ENCODE measurements around the gene XYLB. TPM values are rescaled to one million over a fixed set of nuclear protein-coding genes. Genes with fewer than 3 reads are reported as not detected.
"Not testable (repeated sequence)": the region's sequence is repeated elsewhere in the genome, so short reads cannot be mapped to it uniquely, and the experiment has no call there.

XYLB gene
- total RNA-seq (1 to 10 TPM in 2 of 4 donors, under 1 TPM in 2; 0.37 to 1.3 (median 0.83) TPM), polyA plus RNA-seq (0.41 TPM)
- long read RNA-seq, donor 1, partial matches to known transcripts = 0 of 1 reads
- long read RNA-seq, donor 1, other reads (novel, unspliced or antisense) = 0 of 1 reads
- long read RNA-seq, donor 2, partial matches to known transcripts = 0 of 1 reads
- long read RNA-seq, donor 2, other reads (novel, unspliced or antisense) = 1 of 1 reads
- long read RNA-seq, donor 3 = 0 reads
- long read RNA-seq, donor 4 = 0 reads

DNA sequence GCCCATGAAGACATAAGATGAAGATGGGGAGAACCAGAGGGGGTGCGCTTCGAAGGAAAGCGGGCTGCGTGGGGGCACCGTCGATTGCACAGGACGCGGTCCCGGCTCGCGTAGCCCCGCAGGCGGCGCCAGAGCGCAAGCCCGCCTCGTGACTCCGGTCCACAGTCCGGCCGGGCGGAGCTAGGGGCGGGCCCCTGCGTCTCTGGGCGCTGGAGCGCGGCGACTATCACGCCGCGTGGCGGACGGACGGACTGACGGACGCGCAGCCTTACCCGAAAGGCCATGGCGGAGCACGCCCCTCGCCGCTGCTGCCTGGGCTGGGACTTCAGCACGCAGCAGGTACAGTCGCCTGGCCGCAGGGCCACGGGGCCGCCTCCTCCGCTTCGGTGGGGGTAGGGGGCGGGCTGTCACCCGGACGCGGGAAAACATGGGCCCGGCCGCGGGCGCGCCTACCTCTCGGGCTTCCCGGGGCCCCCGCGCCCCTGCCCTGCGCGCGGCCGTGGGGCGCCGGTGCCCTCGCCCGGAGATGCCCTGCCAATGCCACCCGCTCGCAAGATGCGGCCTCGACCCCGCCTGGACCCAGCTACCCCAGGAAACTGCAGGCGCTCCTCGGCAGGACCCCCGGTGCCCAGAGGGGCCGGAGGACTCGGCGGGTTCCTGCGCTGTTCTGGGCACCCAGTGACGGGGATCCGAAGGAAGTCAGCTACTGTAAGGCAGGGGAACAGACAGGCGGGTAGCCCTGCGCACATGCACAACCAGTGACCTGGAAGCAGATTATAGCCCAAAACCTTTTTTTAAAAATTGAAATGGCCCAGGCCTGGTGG lies at the start of gene XYLB:
XYLB (plus strand) TSS at position 199 of the 824 bp plus-strand sequence; CDS start at position 283, 84 bp downstream.
- intact Hi-C loops (cut with DNase I) = loop anchor here (2.0 to 10.0 kb wide), 4 partner anchors 128 to 134 kb away; no protein-coding TSS in a partner anchor
- 2% methylated on average over 85 of the region's 85 CpGs for WGBS
- ATAC-seq (peak; percentile 99), DNase-seq (peak; percentile 91 to 96 (median 95))
- Histone ChIP-seq H3K27me3 (ENCODE audit: control insufficient read depth, insufficient read depth) (no peaks in the 10 kb centered on the region), H3K4me1 (ENCODE audit: control insufficient read depth, insufficient read depth, low read length) (no peaks in the 10 kb centered on the region), H3K9me3 (ENCODE audit: control insufficient read depth, low read length) (no peaks in the 10 kb centered on the region), H3K4me3 (ENCODE audit: low read length) (peak within 1 kb of the TSS; percentile 66), H3K27ac (ENCODE audit: low read length) (no peak within 1 kb of the TSS)

DNA sequence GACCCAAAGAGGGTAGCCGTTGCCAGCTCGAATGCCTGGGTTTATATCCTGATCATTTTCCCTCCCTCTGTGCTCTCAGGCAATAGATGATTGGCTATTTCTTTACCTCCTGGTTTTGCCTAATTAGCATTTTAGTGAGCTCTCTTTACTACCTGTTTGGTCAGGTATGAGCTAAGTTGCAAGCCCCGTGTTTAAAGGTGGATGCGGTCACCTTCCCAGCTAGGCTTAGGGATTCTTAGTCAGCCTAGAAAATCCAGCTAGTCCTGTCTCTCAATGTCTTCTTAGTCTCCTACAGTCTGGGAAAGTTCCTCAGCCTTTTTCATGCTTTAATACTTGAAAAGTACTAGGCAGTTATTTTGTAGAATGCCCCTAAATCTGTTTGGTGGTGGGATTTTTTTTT lies 49.5 kb upstream of the XYLB start:
- DNase-seq; H3K9me3 ChIP-seq (ENCODE audit: control insufficient read depth, low read length); ATAC-seq; H3K4me3 ChIP-seq (ENCODE audit: low read length); H3K4me1 ChIP-seq (ENCODE audit: control insufficient read depth, insufficient read depth, low read length); H3K27me3 ChIP-seq (ENCODE audit: control insufficient read depth, insufficient read depth); intact Hi-C loops (cut with DNase I); H3K27ac ChIP-seq (ENCODE audit: low read length): not testable (repeated sequence)
- WGBS = 89% methylated on average over 4 of the region's 4 CpGs

DNA sequence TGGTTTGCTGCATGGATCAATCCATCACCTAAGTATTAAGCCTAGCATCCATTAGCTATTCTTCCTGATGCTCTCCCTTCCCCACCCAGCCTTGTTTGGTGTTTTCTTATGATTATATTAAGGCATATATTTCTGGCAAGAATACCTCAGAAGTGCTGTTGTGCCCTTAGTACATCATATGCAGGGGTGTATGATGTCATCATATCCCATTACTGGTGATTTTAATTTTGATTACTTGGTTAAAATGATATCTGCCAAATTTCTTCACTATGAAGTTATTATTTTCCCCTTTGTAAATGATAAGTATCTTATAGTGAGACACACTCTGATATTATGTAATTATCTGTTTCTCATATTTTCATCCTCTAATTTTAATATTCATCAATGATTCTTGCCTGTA lies 49.0 kb upstream of the XYLB start:
- intact Hi-C loops (cut with DNase I) = no loop called here
- ATAC-seq (no peak), DNase-seq (no peak)
- H3K4me3 ChIP-seq (ENCODE audit: low read length) = no peak overlapping the region
- no peak overlapping the region for H3K27ac ChIP-seq (ENCODE audit: low read length)
- H3K27me3 ChIP-seq (ENCODE audit: control insufficient read depth, insufficient read depth) = no peaks in the 10 kb centered on the region
- no peaks in the 10 kb centered on the region for H3K9me3 ChIP-seq (ENCODE audit: control insufficient read depth, low read length)
- H3K4me1 ChIP-seq (ENCODE audit: control insufficient read depth, insufficient read depth, low read length) = no peaks in the 10 kb centered on the region

DNA sequence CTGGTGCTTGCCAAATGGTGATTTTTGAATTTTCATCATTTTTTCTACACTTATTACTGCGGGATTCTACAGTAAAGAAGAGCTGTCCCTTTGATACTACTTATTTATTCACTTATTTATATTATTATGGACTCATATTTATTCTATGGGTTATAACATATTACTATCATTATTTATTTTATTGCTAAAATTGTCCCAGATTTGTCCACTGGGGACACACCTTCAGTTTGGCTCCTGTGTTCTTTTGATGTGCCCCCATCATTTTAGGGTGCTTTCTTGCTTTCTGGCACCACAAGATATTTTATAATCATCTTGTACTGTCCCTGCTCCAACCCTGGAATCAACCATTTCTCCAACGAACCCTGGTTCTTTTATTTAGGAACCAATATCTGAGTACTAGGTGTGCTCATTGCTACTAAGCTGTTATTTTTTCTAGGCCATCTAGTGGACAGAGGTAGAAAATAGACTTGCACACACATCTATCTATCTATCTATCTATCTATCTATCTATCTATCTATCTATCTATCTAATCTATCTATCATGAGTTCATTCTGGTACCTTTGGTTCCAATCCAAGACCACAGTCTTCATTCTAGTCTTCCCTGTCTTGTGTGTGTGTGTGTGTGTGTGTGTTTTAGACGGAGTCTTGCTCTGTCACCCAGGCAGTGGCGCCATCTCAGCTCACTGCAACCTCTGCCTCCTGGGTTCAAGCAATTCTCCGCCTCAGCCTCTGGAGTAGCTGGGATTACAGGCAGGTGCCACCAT lies 48.5 kb upstream of the XYLB start:
- no peaks in the 10 kb centered on the region for H3K9me3 ChIP-seq (ENCODE audit: control insufficient read depth, low read length)
- no peak overlapping the region for H3K27ac ChIP-seq (ENCODE audit: low read length)
- ATAC-seq (no peak), DNase-seq (no peak)
- intact Hi-C loops (cut with DNase I) = no loop called here
- H3K4me3 ChIP-seq (ENCODE audit: low read length) = no peak overlapping the region
- no peaks in the 10 kb centered on the region for H3K4me1 ChIP-seq (ENCODE audit: control insufficient read depth, insufficient read depth, low read length)
- no peaks in the 10 kb centered on the region for H3K27me3 ChIP-seq (ENCODE audit: control insufficient read depth, insufficient read depth)
- 83% methylated on average over 5 of the region's 5 CpGs for WGBS

DNA sequence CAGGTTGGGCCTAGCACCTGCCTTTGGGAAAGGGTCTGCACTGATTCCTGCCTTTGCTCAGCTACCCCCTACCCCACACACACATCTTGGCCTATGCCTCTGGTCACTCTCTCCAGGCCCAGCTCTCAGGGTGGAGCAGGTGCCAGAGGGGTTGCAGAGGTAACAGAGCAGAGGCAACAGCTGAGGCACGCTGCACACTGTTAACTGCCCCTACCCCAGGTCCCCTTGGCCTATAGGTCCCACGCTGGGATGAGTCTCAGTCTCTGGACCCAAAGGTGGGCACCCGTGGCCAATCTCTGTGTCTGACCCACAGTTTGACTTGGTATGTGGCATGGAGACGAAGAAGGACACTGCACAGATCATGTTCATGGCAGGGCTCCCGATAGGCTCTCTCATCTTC lies 39.6 kb upstream of the XYLB start:
- Histone ChIP-seq H3K27ac (ENCODE audit: low read length) (no peak overlapping the region), H3K4me3 (ENCODE audit: low read length) (no peak overlapping the region), H3K27me3 (ENCODE audit: control insufficient read depth, insufficient read depth) (no peaks in the 10 kb centered on the region), H3K4me1 (ENCODE audit: control insufficient read depth, insufficient read depth, low read length) (no peaks in the 10 kb centered on the region), H3K9me3 (ENCODE audit: control insufficient read depth, low read length) (no peaks in the 10 kb centered on the region)
- WGBS = 91% methylated on average over 5 of the region's 5 CpGs
- ATAC-seq (no peak), DNase-seq (no peak)
- intact Hi-C loops (cut with DNase I) = no loop called here

DNA sequence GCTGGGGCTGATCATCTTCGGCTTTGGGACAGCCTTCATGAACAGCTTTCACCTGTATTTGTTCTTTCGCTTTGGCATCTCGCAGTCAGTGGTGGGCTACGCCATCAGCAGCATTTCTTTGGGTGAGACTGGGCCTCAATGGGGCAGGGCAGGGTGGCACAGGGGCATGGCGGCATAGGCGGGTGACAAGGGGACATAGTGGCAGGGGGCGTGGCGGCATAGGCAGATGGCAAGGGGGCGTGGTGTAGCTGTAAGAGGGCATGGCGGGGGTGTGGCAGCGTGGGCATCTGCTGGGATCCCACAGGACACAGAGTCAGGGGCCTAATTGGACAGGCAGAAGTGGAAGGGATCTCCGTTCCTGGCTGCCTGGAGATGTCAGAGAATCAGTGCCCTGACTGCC lies 39.0 kb upstream of the XYLB start:
- no peaks in the 10 kb centered on the region for H3K9me3 ChIP-seq (ENCODE audit: control insufficient read depth, low read length)
- no peak overlapping the region for H3K27ac ChIP-seq (ENCODE audit: low read length)
- H3K4me1 ChIP-seq (ENCODE audit: control insufficient read depth, insufficient read depth, low read length) = no peaks in the 10 kb centered on the region
- intact Hi-C loops (cut with DNase I) = no loop called here
- no peak overlapping the region for H3K4me3 ChIP-seq (ENCODE audit: low read length)
- no peaks in the 10 kb centered on the region for H3K27me3 ChIP-seq (ENCODE audit: control insufficient read depth, insufficient read depth)
- ATAC-seq (peak in 1 of 2 donors; percentile 11), DNase-seq (peak in 1 of 3 donors; percentile 54)
- 89% methylated on average over 12 of the region's 12 CpGs for WGBS

DNA sequence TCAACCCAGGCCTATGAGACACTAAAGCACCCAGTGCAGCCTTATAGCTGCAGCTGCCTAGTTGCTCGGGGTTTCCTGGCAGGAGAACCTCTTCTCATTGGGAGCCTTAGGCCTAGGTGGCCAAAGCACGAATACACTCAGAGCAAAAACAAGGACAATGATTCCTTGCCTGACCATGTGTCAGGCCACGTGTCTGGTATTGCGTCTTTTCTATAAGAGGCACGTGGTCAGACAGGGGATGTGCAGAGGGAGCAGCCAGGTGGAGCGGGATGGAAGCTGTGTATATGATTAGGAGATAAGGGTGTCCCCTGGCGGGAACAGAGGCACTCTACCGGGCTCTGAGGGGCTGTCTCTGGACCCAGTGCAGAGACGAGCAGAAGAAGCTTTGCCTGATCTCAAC lies 38.1 kb upstream of the XYLB start:
- ATAC-seq = no peak
- no peak for DNase-seq
- intact Hi-C loops (cut with DNase I) = no loop called here
- no peaks in the 10 kb centered on the region for H3K4me1 ChIP-seq (ENCODE audit: control insufficient read depth, insufficient read depth, low read length)
- no peak overlapping the region for H3K4me3 ChIP-seq (ENCODE audit: low read length)
- H3K27ac ChIP-seq (ENCODE audit: low read length) = no peak overlapping the region
- H3K9me3 ChIP-seq (ENCODE audit: control insufficient read depth, low read length) = no peaks in the 10 kb centered on the region
- 88% methylated on average over 9 of the region's 9 CpGs for WGBS
- H3K27me3 ChIP-seq (ENCODE audit: control insufficient read depth, insufficient read depth) = no peaks in the 10 kb centered on the region

DNA sequence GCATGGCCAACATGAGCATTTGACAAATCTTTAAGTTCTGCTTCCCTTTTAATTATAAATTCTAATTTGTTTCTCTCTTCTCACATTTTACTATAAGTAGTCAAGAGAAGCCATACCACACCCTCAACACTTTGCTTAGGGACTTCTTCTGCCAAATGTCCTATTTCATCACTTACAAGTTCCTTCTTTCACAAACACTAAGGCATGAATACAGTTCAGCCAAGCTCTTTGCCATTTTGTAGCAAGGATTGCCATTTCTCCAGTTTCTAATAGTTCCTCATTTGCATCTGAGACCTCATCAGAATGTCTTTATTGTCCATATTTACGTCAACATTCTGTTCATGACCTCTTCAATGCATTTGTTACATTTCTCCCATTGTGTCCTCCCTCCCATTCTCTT lies 35.1 kb upstream of the XYLB start:
- H3K4me1 ChIP-seq (ENCODE audit: control insufficient read depth, insufficient read depth, low read length) = no peaks in the 10 kb centered on the region
- DNase-seq (no peak), ATAC-seq (no peak)
- WGBS = 88% methylated on average over 1 of the region's 1 CpG
- H3K27me3 ChIP-seq (ENCODE audit: control insufficient read depth, insufficient read depth) = no peaks in the 10 kb centered on the region
- H3K4me3 ChIP-seq (ENCODE audit: low read length) = no peak overlapping the region
- H3K27ac ChIP-seq (ENCODE audit: low read length) = no peak overlapping the region
- intact Hi-C loops (cut with DNase I) = no loop called here
- H3K9me3 ChIP-seq (ENCODE audit: control insufficient read depth, low read length) = no peaks in the 10 kb centered on the region

DNA sequence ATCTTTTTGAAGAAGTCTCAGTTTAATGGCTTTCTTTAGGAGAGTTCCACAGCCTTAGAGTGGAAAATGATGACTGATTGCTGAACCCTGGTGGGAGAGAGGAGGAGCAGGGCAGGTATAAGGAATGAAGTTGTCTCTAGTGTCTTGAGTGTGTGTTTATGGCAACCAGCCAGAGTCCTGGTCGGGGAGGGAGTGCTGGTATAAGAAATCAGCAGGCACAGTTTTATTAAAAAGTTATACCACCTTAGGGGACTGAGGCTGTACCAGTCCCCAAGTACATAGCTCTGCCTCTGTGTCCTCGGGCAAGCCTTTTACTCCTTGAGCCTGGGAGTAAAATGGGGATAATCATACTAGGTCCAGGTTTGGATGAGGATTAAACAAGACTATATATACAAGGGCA lies 34.6 kb upstream of the XYLB start:
- no peak for ATAC-seq
- Histone ChIP-seq H3K4me3 (ENCODE audit: low read length) (no peak overlapping the region), H3K9me3 (ENCODE audit: control insufficient read depth, low read length) (no peaks in the 10 kb centered on the region), H3K27me3 (ENCODE audit: control insufficient read depth, insufficient read depth) (no peaks in the 10 kb centered on the region), H3K4me1 (ENCODE audit: control insufficient read depth, insufficient read depth, low read length) (no peaks in the 10 kb centered on the region), H3K27ac (ENCODE audit: low read length) (no peak overlapping the region)
- no peak for DNase-seq
- WGBS = 66% methylated on average over 2 of the region's 2 CpGs
- intact Hi-C loops (cut with DNase I) = no loop called here

DNA sequence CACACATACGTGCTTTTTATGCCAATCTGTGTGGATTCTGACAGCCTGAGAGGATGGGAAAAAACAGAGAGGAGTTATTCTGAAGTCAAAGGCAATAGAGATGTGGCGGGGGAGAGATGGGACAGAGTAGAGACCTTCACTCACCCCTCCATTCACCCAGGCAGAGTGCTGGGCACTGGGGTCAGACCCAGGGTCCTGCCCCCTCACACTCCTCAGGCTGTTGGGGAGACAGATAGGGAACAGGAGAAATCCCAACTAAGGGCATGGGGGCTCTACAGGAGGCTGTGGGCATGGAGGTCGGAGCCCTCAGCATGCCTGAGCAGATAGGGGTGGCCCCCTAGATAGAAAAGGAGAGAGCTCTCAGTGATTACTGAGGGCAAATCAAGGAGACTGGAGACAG lies 34.2 kb upstream of the XYLB start:
- Histone ChIP-seq H3K4me3 (ENCODE audit: low read length) (no peak overlapping the region), H3K4me1 (ENCODE audit: control insufficient read depth, insufficient read depth, low read length) (no peaks in the 10 kb centered on the region), H3K27me3 (ENCODE audit: control insufficient read depth, insufficient read depth) (no peaks in the 10 kb centered on the region), H3K27ac (ENCODE audit: low read length) (no peak overlapping the region), H3K9me3 (ENCODE audit: control insufficient read depth, low read length) (no peaks in the 10 kb centered on the region)
- ATAC-seq (no peak), DNase-seq (no peak)
- WGBS = 89% methylated on average over 3 of the region's 3 CpGs
- intact Hi-C loops (cut with DNase I) = no loop called here

DNA sequence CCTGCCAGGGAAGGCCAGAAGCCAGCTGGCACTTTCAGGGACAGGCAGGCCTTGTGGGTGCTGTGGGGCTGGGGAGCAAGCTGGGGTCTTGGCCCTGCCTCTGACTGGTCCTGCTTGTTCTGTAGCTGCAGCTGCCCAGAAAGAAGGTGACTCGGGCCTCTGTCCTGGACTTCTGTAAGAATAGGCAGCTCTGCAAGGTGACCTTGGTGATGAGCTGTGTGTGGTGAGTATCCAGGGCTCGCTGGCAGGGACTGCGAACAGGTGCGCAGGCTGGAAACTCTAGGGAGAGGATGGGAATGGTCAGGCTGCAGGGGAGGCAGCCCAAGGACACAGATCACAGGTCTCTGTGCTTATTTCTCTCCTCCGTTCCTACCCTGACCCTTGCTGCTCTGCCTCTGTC lies 33.3 kb upstream of the XYLB start:
- 88% methylated on average over 5 of the region's 5 CpGs for whole genome bisulfite sequencing
- Histone ChIP-seq H3K4me3 (ENCODE audit: low read length) (no peak overlapping the region), H3K9me3 (ENCODE audit: control insufficient read depth, low read length) (no peaks in the 10 kb centered on the region), H3K27ac (ENCODE audit: low read length) (no peak overlapping the region), H3K4me1 (ENCODE audit: control insufficient read depth, insufficient read depth, low read length) (no peaks in the 10 kb centered on the region), H3K27me3 (ENCODE audit: control insufficient read depth, insufficient read depth) (no peaks in the 10 kb centered on the region)
- DNase-seq = no peak
- intact Hi-C loops (cut with DNase I) = no loop called here
- ATAC-seq = no peak
